ACHN (cell line): ENCODE results near the gene TMEM129.
A peak's percentile ranks its signal among the peaks of the same experiment; 100 is the strongest.

ENCODE experiments used
- DNase-seq: peaks from one replicate; pipeline ENCODE4 v3.0.0-alpha.2; 2015
- in situ Hi-C: cut with HindIII; loops from 2 replicates; pipeline ENCODE4 v1.10.0; 2017; ENCODE audit warnings: low sequenced_read_pairs, low pct_ligation_motif_present, low pct_unique_long_range_greater_than_20kb

The TMEM129 gene

GRCh38 chr4:1727117-1728031, 6.3 kb upstream of the TMEM129 start:
- peak; percentile 89 for DNase-seq
- in situ Hi-C loops: no loop called here

GRCh38 chr4:1726146-1726934, 5.2 kb upstream of the TMEM129 start:
- in situ Hi-C loops: no loop called here
- DNase-seq: peak; percentile 80

- DNase-seq: no peak
- in situ Hi-C loops: no loop called here
Measured at GRCh38 chr4:1725521-1725920, 4.4 kb upstream of the TMEM129 start.

DNA sequence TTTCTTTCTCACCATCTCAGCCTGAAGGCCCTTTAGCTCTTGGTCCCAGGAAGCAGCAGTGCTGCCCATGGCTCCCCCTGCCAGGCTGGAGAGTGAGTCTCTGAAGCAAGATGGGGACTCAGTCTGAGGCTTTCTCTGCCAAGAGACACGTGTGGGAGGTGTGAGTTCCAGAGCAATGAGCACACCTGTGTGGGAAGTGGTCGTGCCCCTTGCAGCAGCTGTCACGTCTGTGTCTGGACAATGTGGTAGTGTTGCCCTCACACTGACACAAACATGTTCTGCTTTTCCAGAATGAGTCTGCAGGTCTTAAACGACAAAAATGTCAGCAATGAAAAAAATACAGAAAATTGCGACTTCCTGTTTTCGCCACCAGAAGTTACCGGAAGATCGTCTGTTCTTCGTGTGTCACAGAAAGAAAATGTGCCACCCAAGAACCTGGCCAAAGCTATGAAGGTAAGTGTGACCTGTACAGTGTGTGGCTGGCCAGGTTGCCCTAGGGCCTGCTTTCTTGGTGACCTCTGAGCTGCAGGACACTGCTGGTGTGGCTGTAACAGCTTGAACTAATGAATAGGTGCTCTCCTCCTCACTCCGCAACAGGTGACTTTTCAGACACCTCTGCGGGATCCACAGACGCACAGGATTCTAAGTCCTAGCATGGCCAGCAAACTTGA, 2.1 kb upstream of the TMEM129 start:
- in situ Hi-C loops: no loop called here
- DNase-seq: no peak

DNA sequence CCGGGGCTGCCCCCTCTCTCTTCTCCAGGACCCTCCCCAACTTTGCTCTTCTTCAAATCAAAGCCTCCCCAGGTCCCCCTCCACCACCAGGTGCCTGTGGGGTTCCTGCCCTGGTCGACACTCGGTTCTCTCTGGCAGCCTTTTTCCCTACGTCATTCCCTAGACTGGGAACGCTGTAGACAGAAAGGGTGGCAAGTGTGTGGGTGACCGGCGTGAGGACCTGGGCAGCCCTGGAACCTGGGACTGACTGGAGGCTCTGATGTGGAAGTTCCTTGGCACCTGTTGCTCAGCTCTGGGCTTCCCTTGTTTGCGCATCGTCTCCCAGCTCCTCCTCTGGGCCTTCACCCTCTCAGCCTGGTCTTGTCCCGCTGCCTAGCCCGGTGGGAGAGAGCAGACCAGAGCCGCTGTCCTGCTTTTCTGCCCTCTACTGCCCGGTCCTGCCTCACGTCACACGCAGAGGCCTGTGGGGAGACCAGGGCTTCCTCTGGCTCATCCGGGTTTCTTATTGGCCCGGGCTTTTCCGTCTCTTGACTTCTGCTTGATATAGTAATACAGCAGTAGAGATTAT, 1.5 kb upstream of the TMEM129 start:
- in situ Hi-C loops: no loop called here
- no peak for DNase-seq

- in situ Hi-C loops: no loop called here
- DNase-seq: no peak
Measured at GRCh38 chr4:1721666-1722550, 785 bp upstream of the TMEM129 start.

DNA sequence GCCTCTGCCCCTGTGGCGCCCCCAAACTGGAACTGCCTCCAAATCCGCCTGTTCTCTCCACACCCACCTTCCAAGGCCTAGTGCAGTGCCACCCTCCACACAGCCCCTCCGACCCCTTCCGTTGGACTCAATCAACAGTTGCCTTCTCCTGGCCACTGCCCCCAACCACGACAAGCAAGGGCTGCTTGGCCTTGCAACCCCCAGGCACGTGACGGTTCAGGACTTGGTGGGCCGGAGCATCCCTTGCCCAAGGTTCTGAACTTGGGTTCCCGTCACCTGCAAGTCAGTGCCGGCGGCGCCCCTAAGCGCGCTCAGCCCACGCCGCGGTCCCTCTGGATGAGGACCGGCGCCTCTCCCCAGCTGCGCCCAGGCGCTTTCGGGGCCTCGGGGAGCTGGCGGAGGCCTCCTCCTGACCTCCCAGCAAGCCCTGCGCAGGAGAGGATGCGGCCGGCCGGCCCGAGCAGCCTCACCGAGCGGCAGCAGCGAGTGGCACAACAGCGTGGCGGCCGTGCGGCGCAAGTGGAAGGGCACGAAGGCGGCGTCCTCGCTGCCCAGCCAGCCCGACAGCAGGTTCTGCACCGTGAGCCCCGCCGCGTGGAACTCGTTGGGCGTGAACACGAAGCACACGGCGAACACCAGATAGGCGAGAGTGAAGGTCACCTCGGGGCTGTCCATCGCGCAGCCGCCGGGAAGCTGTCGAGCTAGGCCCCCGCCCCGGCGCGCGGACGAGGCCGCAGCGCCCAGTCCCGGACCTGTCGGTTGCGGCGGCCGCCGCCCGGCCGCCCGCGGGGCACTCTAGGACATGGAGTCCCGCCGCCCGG, 750 bp downstream of the TMEM129 start:
- in situ Hi-C loops: no loop called here
- DNase-seq: peak; percentile 39

DNA sequence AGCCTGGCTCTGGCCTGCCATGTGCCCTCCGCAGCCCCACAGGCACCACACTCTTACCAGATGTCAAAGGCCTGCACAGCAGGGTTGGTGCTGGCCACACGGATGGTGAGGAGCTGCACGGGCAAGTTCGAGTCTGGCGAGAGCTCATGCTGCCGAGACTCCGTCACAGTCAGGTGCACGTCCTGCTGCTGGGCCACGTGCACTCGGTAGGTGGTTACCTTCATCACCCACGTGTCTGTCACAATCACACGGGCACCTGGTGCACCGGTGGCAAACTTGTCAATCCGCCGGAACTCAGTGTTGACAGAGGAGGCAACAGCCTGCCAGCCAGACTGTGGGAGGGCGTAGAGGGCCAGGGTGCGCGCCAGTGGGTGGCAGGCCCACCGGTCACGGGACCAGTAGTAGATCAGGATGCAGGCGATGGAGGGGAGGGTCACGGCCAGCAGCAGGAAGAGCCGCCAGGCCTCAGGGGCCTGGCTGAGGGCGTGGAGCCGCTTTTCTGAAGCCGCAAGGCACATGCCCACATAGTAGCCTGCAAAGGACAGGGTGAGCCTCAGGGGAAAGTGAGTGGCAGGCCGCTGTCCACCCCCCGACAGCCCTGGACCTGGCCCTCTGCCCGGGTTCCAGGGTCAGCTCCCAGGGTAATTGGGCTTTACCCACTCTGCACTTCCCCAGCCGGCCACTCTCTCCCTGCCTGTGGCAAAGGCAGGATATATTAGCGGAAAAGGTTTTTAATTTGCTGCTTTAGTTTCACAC, 2.9 kb downstream of the TMEM129 start:
- DNase-seq: no peak
- in situ Hi-C loops: no loop called here

GRCh38 chr4:1717129-1718094, 3.7 kb downstream of the TMEM129 start:
- no peak for DNase-seq
- in situ Hi-C loops: no loop called here

DNA sequence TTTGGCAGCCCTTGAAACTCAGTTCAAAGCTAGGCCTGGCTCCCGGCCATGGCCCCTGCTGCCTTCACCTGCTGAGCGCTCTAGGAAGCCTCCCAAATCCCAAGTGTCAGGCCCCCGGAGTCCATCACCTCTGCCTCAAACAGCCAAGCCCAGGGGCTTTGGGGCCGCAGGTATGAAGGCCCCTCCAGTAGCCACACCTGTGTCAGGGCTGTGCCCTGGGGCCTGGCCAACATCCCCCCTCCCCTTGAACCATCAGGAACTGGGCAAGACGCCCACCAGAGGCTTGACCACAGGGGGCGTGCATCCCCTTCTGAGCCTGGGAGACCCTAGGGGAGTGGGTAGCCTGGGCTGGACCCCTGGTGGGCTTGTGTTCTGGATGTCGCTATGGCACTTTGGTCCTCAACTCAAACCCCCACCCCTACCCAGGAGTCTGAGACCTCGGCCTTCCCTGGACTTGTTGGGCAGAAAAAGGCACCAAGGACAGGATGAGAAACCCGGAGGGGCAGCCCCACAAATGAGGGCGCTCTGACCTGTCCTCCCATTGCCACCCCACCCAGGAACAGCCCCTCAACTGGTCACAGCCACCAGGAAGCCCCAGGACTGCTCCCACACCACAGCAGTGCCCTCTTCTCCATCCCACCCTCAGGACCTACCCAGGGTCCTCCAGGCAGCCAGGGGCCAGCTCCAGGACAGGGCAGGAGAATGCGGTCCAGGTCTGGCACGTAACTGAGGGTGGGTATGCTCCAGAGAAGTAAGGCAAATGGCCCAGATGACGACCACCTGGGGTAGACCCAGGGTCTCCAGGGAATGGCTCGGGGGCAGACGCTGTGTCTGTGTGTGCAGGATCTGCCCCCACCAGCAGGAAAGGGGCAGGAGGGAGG, 4.8 kb downstream of the TMEM129 start:
- in situ Hi-C loops: no loop called here
- no peak for DNase-seq

GRCh38 chr4:1715002-1715758, 5.9 kb downstream of the TMEM129 start:
- no peak for DNase-seq
- in situ Hi-C loops: no loop called here

- in situ Hi-C loops: no loop called here
- DNase-seq: no peak
Measured at GRCh38 chr4:1714303-1715001, 6.7 kb downstream of the TMEM129 start.

GRCh38 chr4:1713003-1713851, 7.9 kb downstream of the TMEM129 start:
- no peak for DNase-seq
- in situ Hi-C loops: no loop called here
